ENCODE measurements around the gene GCG.

DNA sequence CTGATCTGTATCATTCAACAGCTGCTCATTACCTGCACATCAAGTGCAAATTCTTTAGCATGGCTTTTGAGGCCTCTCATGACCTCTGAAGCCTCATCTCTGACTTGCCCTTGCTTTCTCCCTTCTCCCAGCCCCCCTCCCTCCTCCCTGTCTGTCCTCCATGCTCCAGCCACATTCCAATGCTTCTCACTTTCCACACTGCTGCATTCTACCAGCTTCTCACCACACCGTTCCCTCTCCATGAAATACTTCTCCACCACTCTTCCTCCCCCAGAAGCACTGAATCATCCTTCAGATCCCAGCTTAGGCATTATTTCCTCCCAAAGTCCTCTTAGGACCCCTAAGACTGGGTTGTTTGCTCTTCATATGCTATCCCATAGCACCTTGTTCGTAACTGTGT lies 26.9 kb downstream of the GCG start:
- TF ChIP-seq L3MBTL2 (conservative IDR thresholded peaks at IDR 0.05), result no peak
- TF ChIP-seq FOXM1 (IDR thresholded peaks at IDR 0.05; ENCODE audit: borderline replicate concordance), result no peak
- no peak for TF ChIP-seq ELF4 (IDR thresholded peaks at IDR 0.05)
- TF ChIP-seq ZNF384 (IDR thresholded peaks at IDR 0.05), result no peak
- no peak for TF ChIP-seq SUZ12 (IDR thresholded peaks at IDR 0.05)
- TF ChIP-seq ARNT (IDR thresholded peaks at IDR 0.05), result no peak
- TF ChIP-seq NFRKB (IDR thresholded peaks at IDR 0.05), result no peak
- no peak for TF ChIP-seq FOXK2 (IDR thresholded peaks at IDR 0.05)
- TF ChIP-seq SP1 (IDR thresholded peaks at IDR 0.05), result no peak
- no peak for TF ChIP-seq BHLHE40 (IDR thresholded peaks at IDR 0.05; ENCODE audit: borderline replicate concordance)

Data from HEK293T (cell line).